Hepatocyte (in vitro differentiated cells): ENCODE results near the gene FGF1. TPM values are rescaled to one million over a fixed set of nuclear protein-coding genes. Genes with fewer than 3 reads are reported as not detected.

Source experiments
- DNase-seq: peaks from one replicate; pipeline ENCODE4 v3.0.0-alpha.2; 2016; ENCODE audit warnings: low spot score
- H2AFZ ChIP-seq: fragments of 200-600 bp; sonication (generic); 2 replicates; pipeline ENCODE4 v1.6.0; 2016; ENCODE audit warnings: antibody characterized with exemption, mild to moderate bottlenecking
- H3K27ac ChIP-seq: fragments of 200-600 bp; sonication (generic); 2 replicates; pipeline ENCODE4 v1.5.1; 2016; ENCODE audit warnings: mild to moderate bottlenecking
- H3K27me3 ChIP-seq: fragments of 200-600 bp; sonication (generic); 2 replicates; pipeline ENCODE4 v1.6.1; 2016
- H3K36me3 ChIP-seq: fragments of 200-600 bp; sonication (generic); replicated peaks from 2 replicates; pipeline ENCODE4 v1.5.1; 2016; ENCODE audit warnings: low read depth; ENCODE audit not compliant: insufficient read depth
- H3K4me1 ChIP-seq: fragments of 200-600 bp; sonication (generic); 2 replicates; pipeline ENCODE4 v1.5.1; 2016; ENCODE audit warnings: mild to moderate bottlenecking, moderate library complexity; ENCODE audit not compliant: insufficient read depth
- H3K4me2 ChIP-seq: fragments of 200-600 bp; sonication (generic); 2 replicates; pipeline ENCODE4 v1.6.0; 2016
- H3K4me3 ChIP-seq: fragments of 200-600 bp; sonication (generic); 2 replicates; pipeline ENCODE4 v1.5.1; 2016; ENCODE audit warnings: mild to moderate bottlenecking
- H3K79me2 ChIP-seq: fragments of 200-600 bp; sonication (generic); 2 replicates; pipeline ENCODE4 v1.6.0; 2017; ENCODE audit warnings: mild to moderate bottlenecking
- H3K9me2 ChIP-seq: fragments of 200-600 bp; sonication (generic); replicated peaks from 2 replicates; pipeline ENCODE4 v1.6.0; 2017; ENCODE audit warnings: mild to moderate bottlenecking; ENCODE audit not compliant: insufficient read depth
- H3K9me3 ChIP-seq: fragments of 200-600 bp; sonication (generic); 2 replicates; pipeline ENCODE4 v1.5.1; 2016; ENCODE audit warnings: low read depth, mild to moderate bottlenecking
- H4K20me1 ChIP-seq: fragments of 200-600 bp; sonication (generic); 2 replicates; pipeline ENCODE4 v1.6.0; 2016; ENCODE audit warnings: mild to moderate bottlenecking; ENCODE audit not compliant: insufficient read depth, poor library complexity, severe bottlenecking
- CTCF ChIP-seq: fragments of 200-600 bp; sonication (generic); IDR thresholded peaks from 2 replicates; pipeline ENCODE4 v1.5.1; 2016; ENCODE audit warnings: antibody characterized with exemption, mild to moderate bottlenecking; ENCODE audit not compliant: poor library complexity
- EZH2 ChIP-seq: fragments of 200-600 bp; sonication (generic); IDR thresholded peaks from 2 replicates; pipeline ENCODE4 v1.6.1; 2016; ENCODE audit warnings: antibody characterized with exemption, mild to moderate bottlenecking, borderline replicate concordance
- EZH2phosphoT487 ChIP-seq: fragments of 200-600 bp; sonication (generic); IDR thresholded peaks from one replicate; pipeline ENCODE4 v1.6.1; 2018; ENCODE audit warnings: antibody characterized with exemption, mild to moderate bottlenecking, low read depth, moderate library complexity; ENCODE audit not compliant: unreplicated experiment, severe bottlenecking
- WGBS: methylation state at CpG from one replicate; pipeline ENCODE4 v1.1.6; 2016; ENCODE audit warnings: low lambda C conversion rate; ENCODE audit errors: missing lambda C conversion rate; 5-methylcytosine and 5-hydroxymethylcytosine counted together
- polyA plus RNA-seq: library from polyadenylated mRNA; unstranded; fragments of >200 nt; fragmentation: Nextera tagmentation; extraction: Ambion mirVana; gene quantifications from 2 replicates; pipeline ENCODE4 v1.2.1, GENCODE V29; 2016
- total RNA-seq: library from RNA; depleted of rRNA; stranded (reverse); fragments of >200 nt; gene quantifications from 2 replicates; pipeline ENCODE4 v1.2.3, GENCODE V29; 2014

FGF1 gene
- total and polyA plus RNA-seq, 2 experiments from 2014 or later = 0.23 to 0.27 TPM

GRCh38 chr5:142683116-142683515, 2.8 kb downstream of the FGF1 start:
- TF ChIP-seq CTCF (no peak), EZH2phosphoT487 (no peak), EZH2 (no peak)
- no peaks in the 10 kb centered on the region for H3K9me3 ChIP-seq
- no peak overlapping the region for H2AFZ ChIP-seq
- no peaks in the 10 kb centered on the region for H4K20me1 ChIP-seq
- no peaks in the 10 kb centered on the region for H3K36me3 ChIP-seq
- H3K9me2 ChIP-seq = no peaks in the 10 kb centered on the region
- H3K4me1 ChIP-seq = peaks cover 23% of the 10 kb centered on the region
- no peaks in the 10 kb centered on the region for H3K79me2 ChIP-seq
- no peak overlapping the region for H3K4me2 ChIP-seq
- no peak for DNase-seq
- no peak overlapping the region for H3K4me3 ChIP-seq
- H3K27me3 ChIP-seq = no peaks in the 10 kb centered on the region
- H3K27ac ChIP-seq = peak overlapping the region; percentile 95
- 92% methylated on average over 3 of the region's 3 CpGs for WGBS

GRCh38 chr5:142680605-142681259, 5.2 kb downstream of the FGF1 start:
- Histone ChIP-seq H3K4me2 (peak overlapping the region; percentile 18), H3K27me3 (no peaks in the 10 kb centered on the region), H3K4me3 (no peak overlapping the region), H3K9me3 (no peaks in the 10 kb centered on the region), H3K36me3 (no peaks in the 10 kb centered on the region), H4K20me1 (no peaks in the 10 kb centered on the region), H3K79me2 (no peaks in the 10 kb centered on the region), H3K9me2 (no peaks in the 10 kb centered on the region), H3K4me1 (peaks cover 15% of the 10 kb centered on the region), H2AFZ (no peak overlapping the region), H3K27ac (peak overlapping the region; percentile 95)
- peak; percentile 85 for DNase-seq
- 68% methylated on average over 5 of the region's 5 CpGs for WGBS
- TF ChIP-seq CTCF (no peak), EZH2phosphoT487 (no peak), EZH2 (no peak)

GRCh38 chr5:142679744-142680143, 6.1 kb downstream of the FGF1 start:
- 94% methylated on average over 2 of the region's 2 CpGs for WGBS
- Histone ChIP-seq H3K9me3 (no peaks in the 10 kb centered on the region), H2AFZ (no peak overlapping the region), H3K79me2 (no peaks in the 10 kb centered on the region), H3K4me2 (no peak overlapping the region), H3K9me2 (no peaks in the 10 kb centered on the region), H4K20me1 (no peaks in the 10 kb centered on the region), H3K27ac (peak overlapping the region; percentile 95), H3K36me3 (no peaks in the 10 kb centered on the region), H3K27me3 (no peaks in the 10 kb centered on the region), H3K4me1 (peaks cover 15% of the 10 kb centered on the region), H3K4me3 (no peak overlapping the region)
- TF ChIP-seq EZH2phosphoT487 = no peak
- no peak for TF ChIP-seq EZH2
- no peak for TF ChIP-seq CTCF
- DNase-seq = no peak

GRCh38 chr5:142678529-142678928, 7.4 kb downstream of the FGF1 start:
- Histone ChIP-seq H3K27me3 (no peaks in the 10 kb centered on the region), H3K9me3 (no peaks in the 10 kb centered on the region), H3K4me1 (peaks cover 15% of the 10 kb centered on the region), H3K9me2 (no peaks in the 10 kb centered on the region), H3K36me3 (no peaks in the 10 kb centered on the region), H3K27ac (no peak overlapping the region), H3K4me2 (no peak overlapping the region), H4K20me1 (no peaks in the 10 kb centered on the region), H3K79me2 (no peaks in the 10 kb centered on the region), H2AFZ (no peak overlapping the region), H3K4me3 (no peak overlapping the region)
- WGBS = 84% methylated on average over 4 of the region's 4 CpGs
- no peak for DNase-seq
- no peak for TF ChIP-seq CTCF
- TF ChIP-seq EZH2phosphoT487 = no peak
- TF ChIP-seq EZH2 = no peak
